ENCODE results near the gene PSD2. TPM values are rescaled to one million over a fixed set of nuclear protein-coding genes. Genes with fewer than 3 reads are reported as not detected.

The PSD2 gene
- total and polyA plus RNA-seq, 4 donors: 0.30 to 0.62 (median 0.41) TPM; not detected in 1

- intact Hi-C loops (cut with DNase I): no loop called here
- ATAC-seq (ENCODE audit: low FRiP score) (no peak), DNase-seq (no peak)
- H3K9me3 ChIP-seq (ENCODE audit: control insufficient read depth, low read length): no peaks in the 10 kb centered on the region
- 17 to 19% methylated on average over 46 to 52 of the region's 52 CpGs for WGBS, 2 donors
- no peak overlapping the region for H3K27ac ChIP-seq (ENCODE audit: low read depth in 1 of 2, low read length in 2 of 2)
- H3K27me3 ChIP-seq (ENCODE audit: control insufficient read depth in 1 of 2, insufficient read depth in 2 of 2, low read length in 1 of 2): no peaks in the 10 kb centered on the region
- H3K4me1 ChIP-seq (ENCODE audit: control insufficient read depth in 1 of 2, insufficient read depth in 2 of 2, low read length in 2 of 2): no peaks in the 10 kb centered on the region
- H3K4me3 ChIP-seq (ENCODE audit: low read length in 2 of 2): no peak overlapping the region
- no peaks in the 10 kb centered on the region for H3K36me3 ChIP-seq (ENCODE audit: control insufficient read depth in 1 of 2, insufficient read depth in 2 of 2, low read length in 1 of 2)
These were observed 39.5 kb upstream of the PSD2 start for GRCh38 chr5:139755892-139756671.

- no peak overlapping the region for H3K27ac ChIP-seq (ENCODE audit: low read depth in 1 of 2, low read length in 2 of 2)
- no peaks in the 10 kb centered on the region for H3K27me3 ChIP-seq (ENCODE audit: control insufficient read depth in 1 of 2, insufficient read depth in 2 of 2, low read length in 1 of 2)
- no peaks in the 10 kb centered on the region for H3K4me1 ChIP-seq (ENCODE audit: control insufficient read depth in 1 of 2, insufficient read depth in 2 of 2, low read length in 2 of 2)
- intact Hi-C loops (cut with DNase I): no loop called here
- no peak for DNase-seq
- WGBS, 2 donors: 97 to 100% methylated on average over 2 of the region's 2 CpGs
- no peak for ATAC-seq (ENCODE audit: low FRiP score)
- H3K36me3 ChIP-seq (ENCODE audit: control insufficient read depth in 1 of 2, insufficient read depth in 2 of 2, low read length in 1 of 2): no peaks in the 10 kb centered on the region
- no peaks in the 10 kb centered on the region for H3K9me3 ChIP-seq (ENCODE audit: control insufficient read depth, low read length)
- H3K4me3 ChIP-seq (ENCODE audit: low read length in 2 of 2): no peak overlapping the region
These were observed 38.6 kb upstream of the PSD2 start for GRCh38 chr5:139756971-139757370.

- no peak for DNase-seq
- no peak for ATAC-seq (ENCODE audit: low FRiP score)
- Histone ChIP-seq H3K9me3 (ENCODE audit: control insufficient read depth, low read length) (no peaks in the 10 kb centered on the region), H3K4me1 (ENCODE audit: control insufficient read depth in 1 of 2, insufficient read depth in 2 of 2, low read length in 2 of 2) (no peaks in the 10 kb centered on the region), H3K27ac (ENCODE audit: low read depth in 1 of 2, low read length in 2 of 2) (no peak overlapping the region), H3K27me3 (ENCODE audit: control insufficient read depth in 1 of 2, insufficient read depth in 2 of 2, low read length in 1 of 2) (no peaks in the 10 kb centered on the region), H3K36me3 (ENCODE audit: control insufficient read depth in 1 of 2, insufficient read depth in 2 of 2, low read length in 1 of 2) (no peaks in the 10 kb centered on the region), H3K4me3 (ENCODE audit: low read length in 2 of 2) (no peak overlapping the region)
- WGBS, 2 donors: 93 to 95% methylated on average over 11 of the region's 11 CpGs
- intact Hi-C loops (cut with DNase I): no loop called here
These were observed 37.7 kb upstream of the PSD2 start for GRCh38 chr5:139757727-139758509.

DNA sequence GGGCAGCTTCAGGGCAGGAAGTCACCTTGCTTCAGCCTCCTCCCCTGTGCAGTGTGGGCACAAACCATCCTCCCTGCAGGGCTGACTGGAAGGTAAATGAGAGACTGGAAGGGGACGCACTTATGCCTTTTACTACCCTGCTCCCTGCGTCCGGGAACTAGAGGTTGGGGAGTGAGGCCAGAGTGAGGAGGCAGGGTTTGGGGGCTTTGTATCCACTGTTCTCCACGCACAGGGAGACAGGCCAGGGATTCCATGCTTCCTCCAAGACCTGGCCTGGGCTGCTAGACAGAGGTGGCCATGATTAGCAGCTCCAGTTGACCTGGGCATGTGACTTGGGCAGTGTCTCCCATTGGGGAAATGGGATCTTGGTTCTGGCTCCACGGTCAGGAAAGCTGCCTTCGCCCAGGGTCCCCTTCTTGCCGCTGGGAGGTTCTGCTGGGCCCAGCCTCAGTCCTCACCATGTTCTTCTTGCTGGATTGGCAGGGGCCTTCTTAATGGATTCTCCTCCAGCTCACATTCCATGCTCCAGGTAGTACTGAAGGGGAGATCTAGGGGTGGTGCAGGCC lies 37.0 kb upstream of the PSD2 start:
- Histone ChIP-seq H3K27me3 (ENCODE audit: control insufficient read depth in 1 of 2, insufficient read depth in 2 of 2, low read length in 1 of 2) (no peaks in the 10 kb centered on the region), H3K9me3 (ENCODE audit: control insufficient read depth, low read length) (no peaks in the 10 kb centered on the region), H3K4me1 (ENCODE audit: control insufficient read depth in 1 of 2, insufficient read depth in 2 of 2, low read length in 2 of 2) (no peaks in the 10 kb centered on the region), H3K4me3 (ENCODE audit: low read length in 2 of 2) (no peak overlapping the region), H3K27ac (ENCODE audit: low read depth in 1 of 2, low read length in 2 of 2) (no peak overlapping the region), H3K36me3 (ENCODE audit: control insufficient read depth in 1 of 2, insufficient read depth in 2 of 2, low read length in 1 of 2) (no peaks in the 10 kb centered on the region)
- WGBS, 2 donors: 92 to 93% methylated on average over 7 of the region's 7 CpGs
- ATAC-seq (ENCODE audit: low FRiP score) (no peak), DNase-seq (no peak)
- intact Hi-C loops (cut with DNase I): no loop called here

GRCh38 chr5:139759219-139759721 lies 36.3 kb upstream of the PSD2 start:
- Histone ChIP-seq H3K27ac (ENCODE audit: low read depth in 1 of 2, low read length in 2 of 2) (no peak overlapping the region), H3K4me1 (ENCODE audit: control insufficient read depth in 1 of 2, insufficient read depth in 2 of 2, low read length in 2 of 2) (no peaks in the 10 kb centered on the region), H3K9me3 (ENCODE audit: control insufficient read depth, low read length) (no peaks in the 10 kb centered on the region), H3K4me3 (ENCODE audit: low read length in 2 of 2) (no peak overlapping the region), H3K27me3 (ENCODE audit: control insufficient read depth in 1 of 2, insufficient read depth in 2 of 2, low read length in 1 of 2) (no peaks in the 10 kb centered on the region), H3K36me3 (ENCODE audit: control insufficient read depth in 1 of 2, insufficient read depth in 2 of 2, low read length in 1 of 2) (no peaks in the 10 kb centered on the region)
- no peak for ATAC-seq (ENCODE audit: low FRiP score)
- intact Hi-C loops (cut with DNase I): no loop called here
- 74 to 77% methylated on average over 35 to 36 of the region's 36 CpGs for WGBS, 2 donors
- no peak for DNase-seq

GRCh38 chr5:139760066-139761056 lies 35.2 kb upstream of the PSD2 start:
- no peaks in the 10 kb centered on the region for H3K36me3 ChIP-seq (ENCODE audit: control insufficient read depth in 1 of 2, insufficient read depth in 2 of 2, low read length in 1 of 2)
- no peak for DNase-seq
- no peaks in the 10 kb centered on the region for H3K4me1 ChIP-seq (ENCODE audit: control insufficient read depth in 1 of 2, insufficient read depth in 2 of 2, low read length in 2 of 2)
- no peak overlapping the region for H3K4me3 ChIP-seq (ENCODE audit: low read length in 2 of 2)
- H3K9me3 ChIP-seq (ENCODE audit: control insufficient read depth, low read length): no peaks in the 10 kb centered on the region
- no peak overlapping the region for H3K27ac ChIP-seq (ENCODE audit: low read depth in 1 of 2, low read length in 2 of 2)
- intact Hi-C loops (cut with DNase I): loop anchor here (5.0 kb wide), 2 partner anchors 63 to 68 kb away; no protein-coding TSS in a partner anchor
- no peak for ATAC-seq (ENCODE audit: low FRiP score)
- WGBS, 2 donors: 65 to 69% methylated on average over 6 of the region's 6 CpGs
- no peaks in the 10 kb centered on the region for H3K27me3 ChIP-seq (ENCODE audit: control insufficient read depth in 1 of 2, insufficient read depth in 2 of 2, low read length in 1 of 2)

DNA sequence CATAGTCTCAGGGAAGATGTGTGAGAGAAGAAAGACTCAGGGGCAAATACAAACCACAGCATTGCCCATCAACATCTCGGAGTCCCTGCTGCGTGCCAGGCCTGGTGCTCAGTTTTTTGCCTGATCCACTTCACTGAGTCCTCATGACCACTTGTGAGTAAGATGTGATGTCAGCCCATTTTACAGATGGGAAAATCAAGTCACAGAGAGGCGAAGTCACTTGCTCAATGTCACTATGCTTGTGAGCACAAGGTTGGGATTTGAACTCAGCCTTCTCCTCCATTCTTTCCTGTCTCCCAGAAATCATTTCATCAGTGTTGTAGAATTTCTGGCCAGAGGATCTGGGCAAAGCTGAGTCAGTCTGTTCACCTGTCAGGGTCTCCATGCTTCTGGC lies 34.6 kb upstream of the PSD2 start:
- intact Hi-C loops (cut with DNase I): loop anchor here (5.0 kb wide), 2 partner anchors 64 to 69 kb away; no protein-coding TSS in a partner anchor
- H3K27me3 ChIP-seq (ENCODE audit: control insufficient read depth in 1 of 2, insufficient read depth in 2 of 2, low read length in 1 of 2): no peaks in the 10 kb centered on the region
- H3K4me1 ChIP-seq (ENCODE audit: control insufficient read depth in 1 of 2, insufficient read depth in 2 of 2, low read length in 2 of 2): no peaks in the 10 kb centered on the region
- WGBS, 2 donors: 95 to 99% methylated on average over 3 of the region's 3 CpGs
- H3K27ac ChIP-seq (ENCODE audit: low read depth in 1 of 2, low read length in 2 of 2): no peak overlapping the region
- ATAC-seq (ENCODE audit: low FRiP score) (no peak), DNase-seq (no peak)
- no peaks in the 10 kb centered on the region for H3K9me3 ChIP-seq (ENCODE audit: control insufficient read depth, low read length)
- H3K36me3 ChIP-seq (ENCODE audit: control insufficient read depth in 1 of 2, insufficient read depth in 2 of 2, low read length in 1 of 2): no peaks in the 10 kb centered on the region
- H3K4me3 ChIP-seq (ENCODE audit: low read length in 2 of 2): no peak overlapping the region

GRCh38 chr5:139761501-139761900 lies 34.1 kb upstream of the PSD2 start:
- no peak for DNase-seq
- no peak for ATAC-seq (ENCODE audit: low FRiP score)
- H3K4me3 ChIP-seq (ENCODE audit: low read length in 2 of 2): no peak overlapping the region
- H3K27ac ChIP-seq (ENCODE audit: low read depth in 1 of 2, low read length in 2 of 2): no peak overlapping the region
- intact Hi-C loops (cut with DNase I): loop anchor here (5.0 kb wide), 2 partner anchors 64 to 69 kb away; no protein-coding TSS in a partner anchor
- H3K36me3 ChIP-seq (ENCODE audit: control insufficient read depth in 1 of 2, insufficient read depth in 2 of 2, low read length in 1 of 2): no peaks in the 10 kb centered on the region
- H3K4me1 ChIP-seq (ENCODE audit: control insufficient read depth in 1 of 2, insufficient read depth in 2 of 2, low read length in 2 of 2): no peaks in the 10 kb centered on the region
- no peaks in the 10 kb centered on the region for H3K27me3 ChIP-seq (ENCODE audit: control insufficient read depth in 1 of 2, insufficient read depth in 2 of 2, low read length in 1 of 2)
- no peaks in the 10 kb centered on the region for H3K9me3 ChIP-seq (ENCODE audit: control insufficient read depth, low read length)
- WGBS, 2 donors: 79 to 84% methylated on average over 4 of the region's 4 CpGs
